GM19023 (cell line): Measurements from ENCODE around the gene ENKD1.
"Not testable (repeated sequence)": the region's sequence is repeated elsewhere in the genome, so short reads cannot be mapped to it uniquely, and the experiment has no call there.

Experiments used
- ATAC-seq: cut with Tn5 transposase; IDR thresholded peaks from one replicate; pipeline ENCODE4 v1.9.1; 2021; ENCODE audit warnings: mild to moderate bottlenecking, moderate library complexity; ENCODE audit not compliant: unreplicated experiment

Gene ENKD1, protein sequence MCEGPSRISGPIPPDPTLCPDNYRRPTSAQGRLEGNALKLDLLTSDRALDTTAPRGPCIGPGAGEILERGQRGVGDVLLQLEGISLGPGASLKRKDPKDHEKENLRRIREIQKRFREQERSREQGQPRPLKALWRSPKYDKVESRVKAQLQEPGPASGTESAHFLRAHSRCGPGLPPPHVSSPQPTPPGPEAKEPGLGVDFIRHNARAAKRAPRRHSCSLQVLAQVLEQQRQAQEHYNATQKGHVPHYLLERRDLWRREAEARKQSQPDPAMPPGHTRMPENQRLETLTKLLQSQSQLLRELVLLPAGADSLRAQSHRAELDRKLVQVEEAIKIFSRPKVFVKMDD

DNA sequence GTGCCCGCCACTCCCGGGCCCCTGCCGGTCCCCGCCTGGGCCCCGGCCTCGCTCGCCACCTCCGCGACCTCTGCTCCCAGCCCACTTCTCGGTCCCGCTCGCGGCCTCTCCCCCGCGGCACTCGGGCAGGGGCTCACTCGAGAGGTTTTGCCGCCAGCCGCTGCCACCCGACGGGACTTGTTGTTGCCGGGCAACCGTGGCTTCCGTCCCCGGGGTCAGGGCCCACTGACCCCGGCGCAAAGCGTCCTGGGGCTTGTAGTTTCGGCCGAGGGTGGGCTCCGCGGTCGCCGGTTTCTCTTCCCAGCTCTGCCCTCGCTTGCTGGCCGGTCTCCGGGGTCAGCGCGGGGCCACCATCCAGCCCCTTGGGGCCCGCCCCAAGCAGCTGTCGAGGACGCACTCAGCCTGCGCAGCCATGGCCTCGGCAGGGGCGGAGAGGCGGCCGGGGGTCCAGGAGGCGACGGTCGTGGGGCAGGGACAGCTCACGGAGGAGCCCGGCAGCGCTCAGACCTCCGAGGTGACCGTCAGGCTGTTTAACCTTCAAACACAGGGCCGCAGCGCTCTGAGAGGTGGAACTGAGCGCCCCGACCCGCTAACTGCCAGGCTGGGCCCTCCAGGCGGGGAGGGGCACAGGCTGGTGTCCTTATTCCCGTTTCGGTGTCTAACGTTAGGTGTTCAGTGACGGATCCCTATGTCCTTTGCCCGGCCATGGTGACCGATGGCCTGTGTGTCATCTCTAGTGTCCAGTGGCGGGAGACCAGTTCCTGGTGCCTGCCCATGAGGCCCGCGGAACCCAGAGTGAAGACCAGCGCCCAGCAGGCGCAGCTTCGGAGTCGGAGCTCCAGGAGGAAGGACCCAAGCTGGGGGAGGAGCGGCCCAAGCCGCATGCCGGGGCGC, at the start of gene ENKD1, which contains the start of gene C16orf86:
Gene ENKD1 (minus strand): TSS at position 192 of the 894 bp plus-strand sequence. CDS start 308 bp downstream, outside the sequence.
Gene C16orf86 (plus strand): TSS at position 256 of the 894 bp plus-strand sequence. CDS start 157 bp downstream, at position 413.
- ATAC-seq, result peak; percentile 59

DNA sequence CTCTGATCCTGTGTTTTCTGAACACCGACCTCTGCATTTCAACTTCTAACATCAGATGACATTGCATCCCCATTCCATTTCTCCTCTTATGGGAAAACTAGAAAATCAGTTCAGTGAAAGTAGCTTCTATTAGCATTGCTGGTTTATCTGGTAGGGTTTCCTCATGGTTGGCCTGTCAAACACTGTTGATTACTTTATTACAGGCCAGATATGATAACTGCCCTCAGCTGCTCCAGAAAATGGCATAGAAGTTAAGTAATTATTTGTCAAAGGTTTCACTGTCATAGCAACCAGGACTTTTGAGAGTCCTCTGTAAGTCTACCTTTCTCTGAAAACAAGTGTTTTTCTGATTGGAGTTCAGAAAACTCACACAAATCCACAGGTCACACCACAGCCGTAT, 49.5 kb upstream of the ENKD1 start:
- no peak for ATAC-seq

GRCh38 chr16:67714522-67714921, 48.0 kb upstream of the ENKD1 start:
- ATAC-seq, result no peak

DNA sequence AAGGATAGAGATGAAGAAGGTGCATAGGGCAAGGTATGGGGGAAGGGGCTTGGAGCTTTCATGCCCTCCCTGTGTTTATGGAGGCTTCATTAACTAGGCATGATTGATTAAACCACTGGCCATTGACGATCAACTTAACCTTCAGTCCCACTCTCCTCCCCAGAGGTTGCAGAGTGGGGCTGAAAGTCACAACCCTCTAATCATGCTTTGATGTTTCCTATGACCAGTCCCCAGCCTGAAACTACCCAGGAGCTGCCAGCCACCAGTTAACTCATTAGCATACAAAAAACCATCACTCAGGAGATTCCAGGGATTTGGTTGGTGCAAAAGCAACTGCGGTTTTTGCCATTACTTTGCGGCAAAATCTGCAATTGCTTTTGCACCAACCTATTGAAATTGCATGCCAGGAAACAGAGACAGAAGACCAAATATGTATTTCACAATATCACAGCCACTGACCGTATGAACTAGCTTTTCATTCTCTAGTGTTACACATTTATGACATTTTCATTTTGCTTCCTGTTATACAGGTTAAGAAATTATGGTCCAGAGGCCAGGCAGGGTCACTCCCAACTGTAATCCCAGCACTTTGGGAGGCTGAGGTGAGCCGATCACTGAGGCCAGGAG, 47.2 kb upstream of the ENKD1 start:
- ATAC-seq, result no peak

- ATAC-seq, result no peak
These were observed 44.1 kb upstream of the ENKD1 start for GRCh38 chr16:67710607-67711006.

GRCh38 chr16:67709050-67709449, 42.5 kb upstream of the ENKD1 start:
- ATAC-seq, result no peak

- no peak for ATAC-seq
These were observed 41.8 kb upstream of the ENKD1 start for GRCh38 chr16:67708368-67708771.

DNA sequence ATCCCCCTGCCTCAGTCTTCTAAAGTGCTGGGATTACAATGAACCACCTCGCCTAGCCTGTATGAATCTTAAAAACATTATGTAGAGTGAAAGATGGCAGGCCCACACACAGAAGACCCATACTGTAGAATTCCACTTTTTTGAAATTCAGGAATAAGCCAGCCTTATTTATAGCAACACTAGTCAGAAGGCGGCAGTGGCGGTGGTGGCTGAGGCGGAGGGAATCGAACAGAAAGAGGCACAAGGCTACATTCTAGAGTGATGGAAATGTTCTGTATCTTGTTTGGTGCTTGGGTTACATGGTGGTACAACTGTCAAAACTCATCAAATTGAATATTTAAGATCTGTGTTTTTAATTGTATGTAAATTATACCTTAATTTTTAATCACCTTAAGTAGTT, 41.2 kb upstream of the ENKD1 start:
- ATAC-seq, result no peak

GRCh38 chr16:67707210-67707609, 40.7 kb upstream of the ENKD1 start:
- no peak for ATAC-seq

- ATAC-seq, result no peak
These were observed 37.6 kb upstream of the ENKD1 start for GRCh38 chr16:67704110-67704509.

- ATAC-seq, result no peak
These were observed 37.1 kb upstream of the ENKD1 start for GRCh38 chr16:67703626-67704025.

DNA sequence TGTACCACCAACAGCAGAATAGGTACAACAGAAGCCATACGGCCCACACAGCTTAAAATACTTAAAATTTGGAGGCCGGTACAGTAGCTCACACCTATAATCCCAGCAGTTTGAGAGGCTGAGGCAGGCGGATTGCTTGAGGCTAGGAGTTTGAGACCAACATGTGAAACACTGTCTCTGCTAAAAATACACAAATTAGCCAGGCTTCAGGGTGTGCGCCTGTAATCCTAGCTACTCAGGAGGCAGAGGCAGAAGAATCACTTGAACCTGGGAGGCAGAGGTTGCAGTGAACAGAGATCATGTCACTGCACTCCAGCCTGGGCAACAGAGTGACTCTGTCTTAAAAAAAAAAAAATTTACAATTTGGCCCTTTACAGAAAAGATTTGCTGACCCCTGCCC, 35.6 kb upstream of the ENKD1 start:
- no peak for ATAC-seq

- no peak for ATAC-seq
These were observed 34.9 kb upstream of the ENKD1 start for GRCh38 chr16:67701420-67701819.

GRCh38 chr16:67699265-67699664, 32.7 kb upstream of the ENKD1 start:
- no peak for ATAC-seq

GRCh38 chr16:67697422-67698185, 31.1 kb upstream of the ENKD1 start:
- ATAC-seq, result no peak

DNA sequence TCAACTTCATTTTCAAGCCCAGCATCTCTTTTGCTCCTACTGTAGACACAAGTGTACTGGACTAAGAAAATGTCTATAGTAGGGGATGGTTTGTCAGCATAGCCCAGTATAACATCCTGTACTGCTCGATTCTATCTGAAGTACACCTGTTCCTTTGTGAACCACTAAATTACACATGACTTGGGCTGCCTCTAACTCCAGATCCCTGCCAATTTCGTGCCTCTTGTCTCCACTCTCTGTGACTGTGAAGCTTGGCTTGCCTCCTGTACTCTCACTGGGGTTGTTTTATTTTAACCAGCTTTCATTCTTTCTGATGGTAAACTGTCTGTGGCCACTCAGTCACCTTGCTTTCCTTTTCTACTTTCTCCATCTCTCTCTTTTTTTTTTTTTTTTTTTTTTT, 28.1 kb upstream of the ENKD1 start:
- ATAC-seq, result no peak

- ATAC-seq, result not testable (repeated sequence)
These were observed 27.2 kb upstream of the ENKD1 start for GRCh38 chr16:67693517-67694285.

DNA sequence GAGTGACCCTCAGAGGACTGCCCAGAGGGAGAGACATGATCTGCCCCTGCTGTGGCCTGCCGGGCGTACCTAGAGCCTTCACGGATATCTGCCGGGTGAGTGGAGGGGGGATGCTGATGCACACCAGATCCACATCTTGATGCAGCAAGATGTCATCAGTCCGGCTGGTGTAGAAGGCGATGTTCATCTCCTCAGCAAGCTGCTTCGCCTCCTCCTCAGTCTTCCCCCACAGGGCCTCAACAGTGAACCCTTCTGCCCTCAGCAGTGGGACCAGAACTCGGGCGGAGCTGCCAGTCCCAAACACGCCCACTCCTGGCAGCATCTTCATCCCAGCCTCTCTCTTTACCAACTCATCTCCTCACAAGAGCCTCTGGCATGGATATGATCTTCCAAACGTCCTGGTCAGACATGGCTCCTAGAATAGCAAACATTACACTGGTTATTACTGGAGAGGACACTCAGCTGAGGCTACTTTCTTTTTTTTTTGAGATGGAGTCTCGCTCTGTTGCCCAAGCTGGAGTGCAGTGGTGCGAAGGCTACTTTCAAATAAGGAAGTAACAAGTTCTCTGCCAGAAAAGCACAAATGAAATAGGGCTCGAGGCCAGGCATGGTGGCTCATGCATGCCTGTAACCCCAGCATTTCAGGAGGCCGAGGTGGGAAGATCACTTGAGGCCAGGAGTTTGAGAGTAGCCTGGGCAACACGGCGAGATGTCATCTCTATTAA, 19.0 kb upstream of the ENKD1 start:
- no peak for ATAC-seq

DNA sequence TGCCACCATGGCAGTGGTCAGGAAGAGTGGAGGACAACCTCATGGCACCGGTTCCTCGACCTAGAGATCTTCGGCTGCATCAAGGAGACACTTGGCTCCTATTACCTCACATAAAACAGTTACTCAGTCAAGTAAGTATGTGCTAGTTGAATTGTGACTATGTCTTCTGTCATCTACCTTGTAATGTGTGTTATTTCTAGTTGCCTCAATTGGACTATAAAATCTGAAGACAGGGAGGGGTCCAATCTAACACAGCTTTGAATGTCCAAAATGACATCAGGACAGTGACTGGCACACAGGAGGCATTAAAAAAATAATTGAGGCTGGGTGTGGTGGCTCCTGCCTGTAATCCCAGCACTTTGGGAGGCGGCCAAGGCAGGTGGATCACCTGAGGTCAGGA, 17.2 kb upstream of the ENKD1 start:
- no peak for ATAC-seq
